Activated CD8-positive, alpha-beta T cell treated with anti-CD3 and anti-CD28 coated beads for 36 hours (primary cell): ENCODE results near the gene NLRP3. TPM values are rescaled to one million over a fixed set of nuclear protein-coding genes. Genes with fewer than 3 reads are reported as not detected.
"Not testable (repeated sequence)": the region's sequence is repeated elsewhere in the genome, so short reads cannot be mapped to it uniquely, and the experiment has no call there.

Source experiments
- ATAC-seq: fragments of 200-7000 bp; cut with Tn5 transposase; one replicate; pipeline ENCODE4 v1.10.0; 2021; ENCODE audit warnings: mild to moderate bottlenecking, moderate library complexity
- CTCF ChIA-PET: fragments of 350-600 bp; sonication (Branson Sonifier 250); formaldehyde crosslinking; loops from one replicate; lab custom pipeline; 2021; ENCODE audit warnings: antibody characterized with exemption; lab: Charles Lee
- POLR2A ChIA-PET: fragments of 350-600 bp; sonication (Branson Sonifier 250); formaldehyde crosslinking; loops from one replicate; lab custom pipeline; 2021; ENCODE audit warnings: antibody characterized with exemption; lab: Charles Lee
- DNase-seq: peaks from one replicate; pipeline ENCODE4 v3.0.0-alpha.2; 2020
- H3K27ac Mint-ChIP-seq: one replicate; pipeline ENCODE4 v1.8.0; 2021; ENCODE audit warnings: mild to moderate bottlenecking, mixed read lengths
- H3K27me3 Mint-ChIP-seq: one replicate; pipeline ENCODE4 v1.8.0; 2021; ENCODE audit warnings: mixed read lengths
- H3K36me3 Mint-ChIP-seq: one replicate; pipeline ENCODE4 v1.8.0; 2021; ENCODE audit warnings: low read depth, mixed read lengths
- H3K4me1 Mint-ChIP-seq: one replicate; pipeline ENCODE4 v1.8.0; 2021; ENCODE audit warnings: low read depth, mixed read lengths
- H3K4me3 Mint-ChIP-seq: one replicate; pipeline ENCODE4 v1.8.0; 2021; ENCODE audit warnings: mild to moderate bottlenecking, moderate library complexity, mixed read lengths
- H3K9me3 Mint-ChIP-seq: one replicate; pipeline ENCODE4 v1.8.0; 2021; ENCODE audit warnings: mixed read lengths
- intact Hi-C: fragments of 100-400 bp; cut with micrococcal nuclease; formaldehyde crosslinking; loops from one replicate; pipeline ENCODE4 v1.10.0; 2022
- total RNA-seq, 2 experiments: library from RNA; stranded (reverse); gene quantifications; one replicate each; pipeline ENCODE4 v1.2.3, GENCODE V29; 2021
- TF ChIP-seq, protein P1 (sequence below): fragments of 200-600 bp; IDR thresholded peaks from one replicate; pipeline ENCODE4 v1.8.0; 2022; ENCODE audit warnings: antibody characterized with exemption, mild to moderate bottlenecking

NLRP3 gene
- total RNA-seq = 1 to 10 TPM; 3.2 to 3.6 TPM

DNA sequence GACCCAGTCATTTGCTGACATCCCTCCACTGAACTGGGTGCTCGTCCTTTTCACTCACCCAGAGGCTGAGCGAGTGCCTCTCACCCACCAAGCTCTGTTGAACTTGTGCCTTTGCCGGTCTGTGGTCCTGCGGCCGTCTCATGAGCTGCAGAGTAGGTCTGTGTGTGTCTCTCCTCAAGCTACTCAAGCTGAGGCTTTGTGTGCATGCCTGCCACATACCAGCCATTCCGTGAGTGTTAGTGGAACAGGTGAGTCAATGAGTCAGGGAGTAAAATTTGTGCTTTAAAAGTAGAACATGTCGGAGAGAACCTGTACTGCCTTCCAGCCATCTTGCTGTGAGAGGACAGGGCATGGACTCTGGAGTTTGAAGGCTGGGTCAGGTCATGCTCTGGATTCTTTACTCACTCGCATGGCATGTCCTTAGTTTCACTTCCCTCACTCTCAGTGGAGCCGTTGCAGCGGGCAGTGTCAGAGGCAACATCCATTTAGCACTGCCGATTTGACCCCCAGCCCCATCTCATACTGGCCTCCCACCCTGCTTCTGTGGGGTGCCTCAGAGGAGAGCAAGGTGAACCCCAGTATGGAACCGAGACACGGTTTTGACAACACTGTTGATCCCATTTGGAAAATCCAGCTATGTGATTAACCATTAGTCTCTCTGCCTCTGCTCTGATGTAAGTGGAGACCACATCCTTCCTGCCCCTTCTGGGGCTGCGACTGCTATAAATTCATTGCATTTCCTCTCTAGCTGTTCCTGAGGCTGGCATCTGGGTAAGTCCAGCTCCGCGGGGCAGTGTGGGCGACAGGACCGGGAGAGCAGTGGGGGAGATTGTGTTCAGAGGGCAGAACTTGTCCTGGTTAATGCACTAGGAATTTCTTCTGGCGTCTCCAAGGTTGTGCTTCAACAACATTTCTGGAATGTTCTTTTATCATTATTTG, at the start of gene NLRP3:
NLRP3 (plus strand) TSS at position 751 of the 939 bp plus-strand sequence. CDS start 2,628 bp downstream, outside the sequence.
- TF ChIP-seq, protein P1, sequence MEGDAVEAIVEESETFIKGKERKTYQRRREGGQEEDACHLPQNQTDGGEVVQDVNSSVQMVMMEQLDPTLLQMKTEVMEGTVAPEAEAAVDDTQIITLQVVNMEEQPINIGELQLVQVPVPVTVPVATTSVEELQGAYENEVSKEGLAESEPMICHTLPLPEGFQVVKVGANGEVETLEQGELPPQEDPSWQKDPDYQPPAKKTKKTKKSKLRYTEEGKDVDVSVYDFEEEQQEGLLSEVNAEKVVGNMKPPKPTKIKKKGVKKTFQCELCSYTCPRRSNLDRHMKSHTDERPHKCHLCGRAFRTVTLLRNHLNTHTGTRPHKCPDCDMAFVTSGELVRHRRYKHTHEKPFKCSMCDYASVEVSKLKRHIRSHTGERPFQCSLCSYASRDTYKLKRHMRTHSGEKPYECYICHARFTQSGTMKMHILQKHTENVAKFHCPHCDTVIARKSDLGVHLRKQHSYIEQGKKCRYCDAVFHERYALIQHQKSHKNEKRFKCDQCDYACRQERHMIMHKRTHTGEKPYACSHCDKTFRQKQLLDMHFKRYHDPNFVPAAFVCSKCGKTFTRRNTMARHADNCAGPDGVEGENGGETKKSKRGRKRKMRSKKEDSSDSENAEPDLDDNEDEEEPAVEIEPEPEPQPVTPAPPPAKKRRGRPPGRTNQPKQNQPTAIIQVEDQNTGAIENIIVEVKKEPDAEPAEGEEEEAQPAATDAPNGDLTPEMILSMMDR = no peak
- no peaks in the 10 kb centered on the region for H3K27me3 Mint-ChIP-seq
- peak within 1 kb of the TSS; percentile 68 for H3K27ac Mint-ChIP-seq
- H3K9me3 Mint-ChIP-seq = no peaks in the 10 kb centered on the region
- H3K36me3 Mint-ChIP-seq = peaks cover 9% of the 10 kb centered on the region
- peak within 1 kb of the TSS; percentile 76 for H3K4me3 Mint-ChIP-seq
- peaks cover 40% of the 10 kb centered on the region for H3K4me1 Mint-ChIP-seq
- ChIA-PET CTCF (interaction anchor here (1.2 to 3.9 kb wide), 3 partner anchors 22 to 71 kb away, joined by 5 to 29 read pairs (median 5); no protein-coding TSS in a partner anchor), POLR2A (interaction anchor here (0.9 kb wide), 1 partner anchor 61 kb away, joined by 3 read pairs; no protein-coding TSS in a partner anchor)
- intact Hi-C loops = no loop called here
- DNase-seq (peak; percentile 66), ATAC-seq (peak; percentile 78)

DNA sequence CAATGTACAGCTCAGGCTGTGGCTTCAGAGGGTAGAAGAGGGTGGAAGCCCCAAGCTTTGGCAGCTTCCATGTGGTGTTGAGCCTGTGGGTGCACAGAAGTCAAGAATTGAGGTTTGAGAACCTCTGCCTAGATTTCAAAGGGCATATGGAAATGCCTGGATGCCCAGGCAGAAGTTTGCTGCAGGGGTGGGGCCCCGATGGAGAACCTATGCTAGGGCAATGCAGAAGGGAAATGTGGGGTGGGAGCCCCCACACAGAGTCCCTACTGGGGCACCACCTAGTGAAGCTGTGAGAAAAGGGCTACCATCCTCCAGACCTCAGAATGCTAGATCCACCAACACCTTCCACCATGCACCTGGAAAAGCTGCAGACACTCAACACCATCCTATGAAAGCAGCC, 49.6 kb upstream of the NLRP3 start:
- CTCF ChIA-PET, H3K27me3 Mint-ChIP-seq, intact Hi-C loops, POLR2A ChIA-PET, H3K9me3 Mint-ChIP-seq, H3K4me3 Mint-ChIP-seq, ATAC-seq, H3K36me3 Mint-ChIP-seq, H3K27ac Mint-ChIP-seq, DNase-seq, H3K4me1 Mint-ChIP-seq: not testable (repeated sequence)

DNA sequence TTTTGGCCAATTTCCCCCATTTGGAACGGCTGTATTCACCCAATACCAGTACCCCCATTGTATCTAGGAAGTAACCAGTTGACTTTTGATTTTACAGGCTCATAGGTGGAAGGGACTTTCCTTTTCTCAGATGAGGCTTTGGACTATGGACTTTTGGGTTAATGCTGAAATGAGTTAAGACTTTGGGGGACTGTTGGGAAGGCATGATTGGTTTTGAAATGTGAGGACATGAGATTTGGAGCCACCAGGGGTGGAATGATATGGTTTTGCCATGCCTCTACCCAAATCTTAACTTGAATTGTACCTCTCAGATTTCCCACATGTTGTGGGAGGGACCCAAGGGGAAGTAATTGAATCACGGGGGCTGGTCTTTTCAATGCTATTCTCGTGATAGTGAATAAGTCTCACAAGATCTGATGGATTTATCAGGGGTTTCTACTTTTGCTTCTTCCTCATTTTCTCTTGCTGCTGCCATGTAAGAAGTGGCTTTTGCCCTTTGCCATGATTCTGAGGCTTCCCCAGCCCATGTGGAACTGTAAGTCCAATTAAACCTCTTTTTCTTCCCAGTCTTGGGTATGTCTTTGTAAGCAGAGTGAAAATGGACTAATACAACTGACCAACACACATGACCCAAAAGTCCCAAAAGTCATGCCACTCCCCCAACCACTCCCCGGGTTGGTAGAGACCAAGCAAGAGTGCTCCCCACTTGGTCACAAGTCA, 48.9 kb upstream of the NLRP3 start:
- ATAC-seq (no peak), DNase-seq (no peak)
- POLR2A ChIA-PET = no interaction called here
- Mint-ChIP-seq H3K9me3 (no peaks in the 10 kb centered on the region), H3K4me1 (no peaks in the 10 kb centered on the region), H3K36me3 (no peaks in the 10 kb centered on the region), H3K4me3 (no peak overlapping the region), H3K27ac (no peak overlapping the region), H3K27me3 (peaks cover 9% of the 10 kb centered on the region)
- TF ChIP-seq, protein P1 = no peak
- intact Hi-C loops = no loop called here
- CTCF ChIA-PET = no interaction called here

DNA sequence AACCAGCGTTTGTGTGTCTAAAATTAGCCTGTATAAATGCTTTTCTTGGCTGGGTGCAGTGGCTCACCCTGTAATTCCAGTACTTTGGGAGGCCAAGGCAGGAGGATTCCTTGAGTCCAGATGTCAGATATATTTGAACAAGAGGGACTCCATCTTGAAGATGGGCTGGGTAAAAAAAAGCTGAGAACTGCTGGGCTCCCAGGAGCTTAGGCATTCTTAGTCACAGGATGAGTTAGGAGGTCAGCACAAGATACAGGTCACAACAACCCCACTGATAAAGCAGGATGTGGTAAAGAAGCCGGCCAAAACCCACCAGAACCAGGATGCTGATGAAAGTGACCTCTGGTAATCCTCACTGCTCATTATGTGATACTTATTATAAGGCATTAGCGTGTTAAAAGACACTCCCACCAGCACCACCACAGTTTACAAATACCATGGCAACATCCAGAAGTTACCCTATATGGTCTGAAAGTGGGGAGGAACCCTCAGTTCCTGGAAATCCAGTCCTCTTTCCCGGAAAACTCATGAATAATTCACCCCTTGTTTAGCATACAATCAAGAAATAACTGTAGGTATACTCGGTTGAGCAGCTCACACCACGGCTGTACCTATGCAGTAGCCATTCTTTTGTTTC, 48.1 kb upstream of the NLRP3 start:
- CTCF ChIA-PET = interaction anchor here (0.6 to 0.8 kb wide), 2 partner anchors 27 to 426 kb away, joined by 3 read pairs; no protein-coding TSS in a partner anchor

More for the DNA sequence above, 48.1 kb upstream of the NLRP3 start:
- TF ChIP-seq, protein P1 = no peak
- Mint-ChIP-seq H3K27me3 (peaks cover 9% of the 10 kb centered on the region), H3K9me3 (no peaks in the 10 kb centered on the region), H3K4me1 (peaks cover 4% of the 10 kb centered on the region), H3K36me3 (no peaks in the 10 kb centered on the region), H3K4me3 (no peak overlapping the region), H3K27ac (no peak overlapping the region)
- POLR2A ChIA-PET = no interaction called here
- no peak for ATAC-seq
- DNase-seq = no peak
- intact Hi-C loops = no loop called here
